Measurements from ENCODE around the gene NRIP2. TPM values are rescaled to one million over a fixed set of nuclear protein-coding genes. Genes with fewer than 3 reads are reported as not detected.
A peak's percentile ranks its signal among the peaks of the same experiment; 100 is the strongest.

NRIP2 gene
- total RNA-seq, 4 donors from 2014 or later = 2.4 to 10.5 (median 7.0) TPM

DNA sequence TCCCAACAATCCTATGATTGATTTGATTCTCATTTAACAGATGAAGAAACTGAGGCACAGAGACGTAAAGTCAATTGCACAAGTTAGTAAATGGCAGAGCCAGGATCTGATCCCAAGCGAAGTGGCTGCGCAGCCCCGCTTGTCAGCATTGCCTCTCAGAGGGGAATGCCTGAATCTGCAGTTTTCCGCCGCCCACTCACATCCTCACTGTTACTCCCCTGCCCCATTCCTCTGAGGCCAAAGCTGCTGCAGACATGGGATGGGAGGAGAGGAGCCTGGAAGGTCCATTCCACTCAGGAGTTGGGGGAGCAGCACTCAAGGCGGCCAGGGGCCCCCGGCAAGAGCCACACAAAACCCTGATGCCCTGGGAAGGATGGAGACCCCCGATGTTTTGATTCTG is 1.0 kb downstream of the NRIP2 start:
- Histone ChIP-seq H3K9me3 (no peaks in the 10 kb centered on the region), H3K36me3 (no peaks in the 10 kb centered on the region), H3K27me3 (no peaks in the 10 kb centered on the region), H3K4me3 (peak overlapping the region in 1 of 2 donors; percentile 26), H3K4me1 (peaks cover 0 to 8% of the 10 kb centered on the region in 2 donors), H3K27ac (peak overlapping the region; percentile 61 to 73)
- intact Hi-C loops (cut with DNase I; ENCODE audit: low total_unique reads) = no loop called here
- DNase-seq = peak in 1 of 2 donors; percentile 42
- TF ChIP-seq, protein P1, sequence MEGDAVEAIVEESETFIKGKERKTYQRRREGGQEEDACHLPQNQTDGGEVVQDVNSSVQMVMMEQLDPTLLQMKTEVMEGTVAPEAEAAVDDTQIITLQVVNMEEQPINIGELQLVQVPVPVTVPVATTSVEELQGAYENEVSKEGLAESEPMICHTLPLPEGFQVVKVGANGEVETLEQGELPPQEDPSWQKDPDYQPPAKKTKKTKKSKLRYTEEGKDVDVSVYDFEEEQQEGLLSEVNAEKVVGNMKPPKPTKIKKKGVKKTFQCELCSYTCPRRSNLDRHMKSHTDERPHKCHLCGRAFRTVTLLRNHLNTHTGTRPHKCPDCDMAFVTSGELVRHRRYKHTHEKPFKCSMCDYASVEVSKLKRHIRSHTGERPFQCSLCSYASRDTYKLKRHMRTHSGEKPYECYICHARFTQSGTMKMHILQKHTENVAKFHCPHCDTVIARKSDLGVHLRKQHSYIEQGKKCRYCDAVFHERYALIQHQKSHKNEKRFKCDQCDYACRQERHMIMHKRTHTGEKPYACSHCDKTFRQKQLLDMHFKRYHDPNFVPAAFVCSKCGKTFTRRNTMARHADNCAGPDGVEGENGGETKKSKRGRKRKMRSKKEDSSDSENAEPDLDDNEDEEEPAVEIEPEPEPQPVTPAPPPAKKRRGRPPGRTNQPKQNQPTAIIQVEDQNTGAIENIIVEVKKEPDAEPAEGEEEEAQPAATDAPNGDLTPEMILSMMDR (IDR thresholded peaks at IDR 0.05) = no peak
- no peak for TF ChIP-seq POLR2A (IDR thresholded peaks at IDR 0.05)

DNA sequence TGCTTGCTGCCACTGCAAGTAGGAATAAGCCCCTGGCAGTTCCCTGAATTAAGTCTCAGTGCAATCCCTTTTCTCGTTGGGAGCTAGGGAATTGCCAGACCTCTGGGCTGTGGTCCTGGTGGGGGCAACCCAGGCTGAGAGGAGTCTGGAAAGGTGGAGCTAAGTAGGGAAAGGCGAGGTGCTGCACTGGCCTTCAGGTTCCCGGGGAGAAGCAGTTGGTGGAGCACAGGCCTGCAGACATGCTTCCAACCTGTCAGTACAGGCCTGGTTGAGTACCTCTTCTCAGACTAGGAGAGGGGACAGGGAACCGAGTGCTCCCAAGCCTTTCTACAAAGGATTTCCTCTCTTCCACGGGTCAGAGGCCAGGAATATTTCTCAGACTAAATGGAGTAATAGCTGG is 1.5 kb downstream of the NRIP2 start:
- Histone ChIP-seq H3K4me1 (peaks cover 0 to 8% of the 10 kb centered on the region in 2 donors), H3K4me3 (no peak overlapping the region), H3K36me3 (no peaks in the 10 kb centered on the region), H3K27me3 (no peaks in the 10 kb centered on the region), H3K9me3 (no peaks in the 10 kb centered on the region), H3K27ac (peak overlapping the region; percentile 13 to 61)
- TF ChIP-seq POLR2A (IDR thresholded peaks at IDR 0.05) = no peak
- TF ChIP-seq, protein P1 (IDR thresholded peaks at IDR 0.05) = no peak
- DNase-seq = no peak
- intact Hi-C loops (cut with DNase I; ENCODE audit: low total_unique reads) = no loop called here

DNA sequence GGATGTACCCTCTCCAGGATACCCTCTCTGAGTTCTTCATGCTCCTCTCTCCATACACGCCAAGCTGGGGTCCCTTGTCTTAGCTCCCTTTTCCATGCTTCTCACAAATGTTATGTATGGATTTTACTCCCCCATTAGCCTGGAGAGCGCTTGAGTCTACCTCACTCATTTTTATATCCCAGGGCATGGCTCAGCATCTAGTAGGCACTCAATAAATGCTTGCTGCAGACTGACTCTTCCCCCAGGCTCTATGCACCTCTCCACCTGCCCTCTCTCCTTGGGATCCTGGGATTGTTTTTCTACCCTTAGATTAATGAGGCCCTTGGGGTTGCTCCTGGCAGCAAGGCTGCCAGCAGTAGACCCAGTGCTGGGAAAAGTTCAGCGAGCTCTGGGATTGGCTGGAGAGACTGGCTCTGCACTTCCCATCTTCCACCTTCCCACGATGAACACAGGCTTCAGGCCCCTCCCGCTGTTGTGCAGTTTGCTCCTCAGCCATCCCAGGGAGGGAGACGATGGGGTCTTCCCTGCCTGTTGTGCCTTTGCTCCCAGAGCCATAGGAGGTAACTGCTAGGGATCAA is 2.2 kb downstream of the NRIP2 start:
- TF ChIP-seq POLR2A (IDR thresholded peaks at IDR 0.05) = no peak
- H3K9me3 ChIP-seq = no peaks in the 10 kb centered on the region
- no peaks in the 10 kb centered on the region for H3K36me3 ChIP-seq
- intact Hi-C loops (cut with DNase I; ENCODE audit: low total_unique reads) = no loop called here
- H3K4me1 ChIP-seq = peaks cover 0 to 8% of the 10 kb centered on the region in 2 donors
- H3K4me3 ChIP-seq = no peak overlapping the region
- no peaks in the 10 kb centered on the region for H3K27me3 ChIP-seq
- H3K27ac ChIP-seq = peak overlapping the region; percentile 13 to 61
- DNase-seq = no peak

DNA sequence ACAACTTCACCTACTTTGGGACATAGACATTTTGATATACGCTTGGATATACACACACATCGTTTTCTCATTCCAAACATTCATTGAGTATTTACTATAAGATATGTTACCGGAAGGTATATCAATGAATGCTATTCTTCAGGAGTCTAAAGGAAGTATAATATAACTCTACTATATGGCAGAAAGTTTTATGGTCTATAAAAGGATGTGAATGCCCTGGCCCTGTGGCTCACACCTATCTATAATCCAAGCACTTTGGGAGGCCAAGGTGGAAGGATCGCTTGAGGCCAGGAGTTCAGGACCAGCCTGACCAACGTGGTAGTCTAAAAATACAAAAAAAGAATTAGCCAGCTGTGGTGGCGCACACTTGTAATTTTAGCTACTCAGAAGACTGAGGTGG is 5.6 kb downstream of the NRIP2 start:
- Histone ChIP-seq H3K9me3 (no peaks in the 10 kb centered on the region), H3K4me3 (no peak overlapping the region), H3K27me3 (no peaks in the 10 kb centered on the region), H3K4me1 (peaks cover 0 to under 1% of the 10 kb centered on the region in 2 donors), H3K36me3 (no peaks in the 10 kb centered on the region), H3K27ac (no peak overlapping the region)
- intact Hi-C loops (cut with DNase I; ENCODE audit: low total_unique reads) = no loop called here
- TF ChIP-seq, protein P1 (IDR thresholded peaks at IDR 0.05) = no peak
- no peak for TF ChIP-seq POLR2A (IDR thresholded peaks at IDR 0.05)
- DNase-seq = no peak

DNA sequence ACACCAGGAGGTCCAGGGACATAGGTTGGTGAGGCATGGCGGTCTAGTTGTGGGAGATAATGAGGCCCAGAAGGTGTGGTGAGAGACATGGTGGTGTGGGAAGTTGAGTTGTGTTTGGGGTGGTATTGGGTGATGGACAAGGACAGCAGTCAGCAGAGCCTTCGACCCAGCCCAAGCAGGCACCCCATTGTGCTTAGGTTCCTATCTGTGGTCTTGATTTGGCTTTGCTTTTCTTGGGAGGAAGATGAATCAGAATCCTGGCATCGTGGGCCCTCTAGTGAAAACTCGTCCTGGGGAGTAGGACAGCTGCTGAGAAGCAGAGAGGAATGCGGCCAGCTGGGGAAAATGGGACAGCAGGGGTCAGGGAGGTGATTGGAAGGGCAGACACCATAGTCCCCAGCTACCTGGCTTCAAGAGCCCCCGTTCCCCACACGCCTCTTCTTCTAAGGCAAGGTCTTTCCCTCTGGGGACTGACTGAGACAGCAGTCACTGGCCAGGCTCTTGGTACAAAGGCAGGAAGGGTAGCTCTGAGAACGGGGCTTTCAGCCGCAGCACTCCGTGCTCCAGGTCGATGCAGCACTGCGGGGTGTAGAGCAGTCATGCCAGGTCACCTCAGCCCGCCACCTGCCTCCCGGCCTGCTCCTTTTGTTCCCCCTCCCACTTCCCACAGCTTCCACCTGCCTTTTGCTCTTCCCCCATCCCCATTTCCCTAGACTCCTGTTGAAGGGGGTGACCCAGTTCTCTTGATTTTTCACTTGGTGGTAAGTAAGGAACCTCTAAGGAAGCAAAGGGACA is 7.9 kb downstream of the NRIP2 start:
- TF ChIP-seq POLR2A (IDR thresholded peaks at IDR 0.05) = no peak
- TF ChIP-seq, protein P1 (IDR thresholded peaks at IDR 0.05) = no peak
- no peak overlapping the region for H3K4me3 ChIP-seq
- intact Hi-C loops (cut with DNase I; ENCODE audit: low total_unique reads) = no loop called here
- no peak overlapping the region for H3K27ac ChIP-seq
- DNase-seq = no peak
- no peaks in the 10 kb centered on the region for H3K4me1 ChIP-seq
- no peaks in the 10 kb centered on the region for H3K36me3 ChIP-seq
- no peaks in the 10 kb centered on the region for H3K9me3 ChIP-seq
- H3K27me3 ChIP-seq = no peaks in the 10 kb centered on the region
